ENCODE results near the gene PITPNB. TPM values are rescaled to one million over a fixed set of nuclear protein-coding genes. Genes with fewer than 3 reads are reported as not detected.

Gene PITPNB
- total and polyA plus RNA-seq, 4 donors: 50.7 to 162 (median 102) TPM

- ATAC-seq (ENCODE audit: low FRiP score): no peak
- 93 to 95% methylated on average over 7 of the region's 7 CpGs for WGBS, 2 donors
- H3K36me3 ChIP-seq (ENCODE audit: control insufficient read depth in 1 of 2, insufficient read depth in 2 of 2, low read length in 1 of 2): no peaks in the 10 kb centered on the region
- H3K4me1 ChIP-seq (ENCODE audit: control insufficient read depth in 1 of 2, insufficient read depth in 2 of 2, low read length in 2 of 2): peaks cover 0 to 4% of the 10 kb centered on the region in 2 donors
- no peaks in the 10 kb centered on the region for H3K9me3 ChIP-seq (ENCODE audit: control insufficient read depth, low read length)
- intact Hi-C loops (cut with DNase I): no loop called here
- H3K4me3 ChIP-seq (ENCODE audit: low read length in 2 of 2): no peak overlapping the region
- DNase-seq: peak in 1 of 2 donors; percentile 57
- H3K27ac ChIP-seq (ENCODE audit: low read depth in 1 of 2, low read length in 2 of 2): no peak overlapping the region
- H3K27me3 ChIP-seq (ENCODE audit: control insufficient read depth in 1 of 2, insufficient read depth in 2 of 2, low read length in 1 of 2): no peaks in the 10 kb centered on the region
Measured at GRCh38 chr22:27832606-27833005, 86.5 kb downstream of the PITPNB start.

DNA sequence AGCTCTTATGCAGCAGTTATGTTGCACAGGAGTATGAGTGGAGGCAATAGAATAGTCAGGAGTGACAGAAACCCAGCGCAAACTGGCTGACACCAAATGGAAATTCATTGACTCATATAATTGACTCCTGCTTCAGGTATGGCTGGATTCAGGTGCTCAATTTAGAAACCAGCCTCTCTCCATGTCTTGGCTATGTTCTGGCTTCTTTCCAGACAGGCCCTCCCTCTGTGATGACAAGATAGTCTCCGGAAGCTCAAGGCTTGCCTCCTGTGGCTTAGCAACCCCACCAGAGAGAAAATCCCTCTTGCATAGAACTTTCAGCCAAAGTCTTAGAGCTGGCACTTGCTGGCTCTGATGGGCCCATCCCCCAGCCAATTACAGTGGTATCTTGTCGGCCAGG, 89.4 kb downstream of the PITPNB start:
- H3K36me3 ChIP-seq (ENCODE audit: control insufficient read depth in 1 of 2, insufficient read depth in 2 of 2, low read length in 1 of 2): no peaks in the 10 kb centered on the region
- no peaks in the 10 kb centered on the region for H3K9me3 ChIP-seq (ENCODE audit: control insufficient read depth, low read length)
- H3K4me3 ChIP-seq (ENCODE audit: low read length in 2 of 2): no peak overlapping the region
- ATAC-seq (ENCODE audit: low FRiP score) (no peak), DNase-seq (peak in 1 of 2 donors; percentile 14)
- 90 to 91% methylated on average over 3 of the region's 3 CpGs for WGBS, 2 donors
- peaks cover 0 to 4% of the 10 kb centered on the region in 2 donors for H3K4me1 ChIP-seq (ENCODE audit: control insufficient read depth in 1 of 2, insufficient read depth in 2 of 2, low read length in 2 of 2)
- intact Hi-C loops (cut with DNase I): no loop called here
- H3K27ac ChIP-seq (ENCODE audit: low read depth in 1 of 2, low read length in 2 of 2): no peak overlapping the region
- no peaks in the 10 kb centered on the region for H3K27me3 ChIP-seq (ENCODE audit: control insufficient read depth in 1 of 2, insufficient read depth in 2 of 2, low read length in 1 of 2)

- ATAC-seq (ENCODE audit: low FRiP score): peak; percentile 73
- peak in 1 of 2 donors; percentile 61 for DNase-seq
- WGBS, 2 donors: 11 to 13% methylated on average over 23 of the region's 23 CpGs
Measured at GRCh38 chr22:27827604-27828587, 91.2 kb downstream of the PITPNB start.

DNA sequence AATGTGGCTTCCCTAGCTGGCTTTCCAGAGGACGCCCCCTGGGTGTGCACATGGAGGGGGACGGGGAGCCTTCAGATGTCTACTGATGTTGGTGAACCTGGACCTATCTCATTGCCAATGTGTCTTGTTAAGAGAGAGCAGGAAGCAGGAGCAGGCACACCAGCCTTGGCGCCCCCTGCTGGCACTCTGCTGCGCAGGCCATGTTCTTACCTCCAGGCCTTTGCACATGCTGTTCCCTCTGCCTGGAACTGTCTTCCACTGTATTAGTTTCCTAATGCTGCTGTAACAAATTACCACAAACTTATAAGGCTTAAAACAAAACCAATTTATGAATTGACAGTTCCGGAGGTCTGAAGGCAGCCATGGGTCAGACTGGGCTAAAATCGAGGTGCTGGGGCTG, 93.9 kb downstream of the PITPNB start:
- no peak for ATAC-seq (ENCODE audit: low FRiP score)
- Histone ChIP-seq H3K4me3 (ENCODE audit: low read length in 2 of 2) (no peak overlapping the region), H3K4me1 (ENCODE audit: control insufficient read depth in 1 of 2, insufficient read depth in 2 of 2, low read length in 2 of 2) (peaks cover 0 to 4% of the 10 kb centered on the region in 2 donors), H3K36me3 (ENCODE audit: control insufficient read depth in 1 of 2, insufficient read depth in 2 of 2, low read length in 1 of 2) (no peaks in the 10 kb centered on the region), H3K9me3 (ENCODE audit: control insufficient read depth, low read length) (no peaks in the 10 kb centered on the region), H3K27ac (ENCODE audit: low read depth in 1 of 2, low read length in 2 of 2) (no peak overlapping the region), H3K27me3 (ENCODE audit: control insufficient read depth in 1 of 2, insufficient read depth in 2 of 2, low read length in 1 of 2) (no peaks in the 10 kb centered on the region)
- DNase-seq: no peak
- intact Hi-C loops (cut with DNase I): no loop called here
- WGBS, 2 donors: 94% methylated on average over 6 of the region's 6 CpGs

More at GRCh38 chr22:27827604-27828587, 91.2 kb downstream of the PITPNB start:
- intact Hi-C loops (cut with DNase I): no loop called here
- H3K27ac ChIP-seq (ENCODE audit: low read depth in 1 of 2, low read length in 2 of 2): peak overlapping the region; percentile 80 to 96
- no peaks in the 10 kb centered on the region for H3K9me3 ChIP-seq (ENCODE audit: control insufficient read depth, low read length)
- no peaks in the 10 kb centered on the region for H3K27me3 ChIP-seq (ENCODE audit: control insufficient read depth in 1 of 2, insufficient read depth in 2 of 2, low read length in 1 of 2)
- no peak overlapping the region for H3K4me3 ChIP-seq (ENCODE audit: low read length in 2 of 2)
- H3K4me1 ChIP-seq (ENCODE audit: control insufficient read depth in 1 of 2, insufficient read depth in 2 of 2, low read length in 2 of 2): peaks cover 0 to 4% of the 10 kb centered on the region in 2 donors
- no peaks in the 10 kb centered on the region for H3K36me3 ChIP-seq (ENCODE audit: control insufficient read depth in 1 of 2, insufficient read depth in 2 of 2, low read length in 1 of 2)

DNA sequence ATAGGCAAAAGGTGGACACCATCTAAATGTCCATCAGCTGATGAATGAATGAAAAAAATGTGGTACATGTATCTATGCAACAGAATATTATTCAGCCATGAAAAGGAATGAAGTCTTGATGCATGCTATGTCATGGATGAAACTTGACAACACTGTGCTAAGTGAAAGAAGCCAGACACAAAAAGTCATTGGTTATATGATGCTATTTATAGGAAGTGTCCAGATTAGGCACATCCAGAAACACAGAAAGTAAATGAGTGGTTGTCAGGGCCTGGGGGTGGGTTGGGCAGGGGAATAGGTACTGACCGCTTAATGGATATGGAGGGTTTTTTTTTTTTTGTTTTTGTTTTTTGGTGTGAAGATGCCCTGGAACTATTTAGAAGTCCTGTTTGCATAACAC, 95.8 kb downstream of the PITPNB start:
- intact Hi-C loops (cut with DNase I): no loop called here
- ATAC-seq (ENCODE audit: low FRiP score) (no peak), DNase-seq (no peak)
- Histone ChIP-seq H3K27ac (ENCODE audit: low read depth in 1 of 2, low read length in 2 of 2) (no peak overlapping the region), H3K27me3 (ENCODE audit: control insufficient read depth in 1 of 2, insufficient read depth in 2 of 2, low read length in 1 of 2) (no peaks in the 10 kb centered on the region), H3K4me1 (ENCODE audit: control insufficient read depth in 1 of 2, insufficient read depth in 2 of 2, low read length in 2 of 2) (no peaks in the 10 kb centered on the region), H3K36me3 (ENCODE audit: control insufficient read depth in 1 of 2, insufficient read depth in 2 of 2, low read length in 1 of 2) (no peaks in the 10 kb centered on the region), H3K9me3 (ENCODE audit: control insufficient read depth, low read length) (no peaks in the 10 kb centered on the region), H3K4me3 (ENCODE audit: low read length in 2 of 2) (no peak overlapping the region)
- WGBS, 2 donors: 89 to 97% methylated on average over 1 of the region's 1 CpG

- no peaks in the 10 kb centered on the region for H3K4me1 ChIP-seq (ENCODE audit: control insufficient read depth in 1 of 2, insufficient read depth in 2 of 2, low read length in 2 of 2)
- ATAC-seq (ENCODE audit: low FRiP score) (no peak), DNase-seq (peak in 1 of 2 donors; percentile 30)
- H3K4me3 ChIP-seq (ENCODE audit: low read length in 2 of 2): no peak overlapping the region
- H3K27ac ChIP-seq (ENCODE audit: low read depth in 1 of 2, low read length in 2 of 2): no peak overlapping the region
- intact Hi-C loops (cut with DNase I): no loop called here
- 45 to 53% methylated on average over 22 of the region's 22 CpGs for WGBS, 2 donors
- no peaks in the 10 kb centered on the region for H3K27me3 ChIP-seq (ENCODE audit: control insufficient read depth in 1 of 2, insufficient read depth in 2 of 2, low read length in 1 of 2)
- no peaks in the 10 kb centered on the region for H3K36me3 ChIP-seq (ENCODE audit: control insufficient read depth in 1 of 2, insufficient read depth in 2 of 2, low read length in 1 of 2)
- no peaks in the 10 kb centered on the region for H3K9me3 ChIP-seq (ENCODE audit: control insufficient read depth, low read length)
Measured at GRCh38 chr22:27820896-27821866, 97.9 kb downstream of the PITPNB start.

GRCh38 chr22:27816552-27816951, 102.5 kb downstream of the PITPNB start:
- Histone ChIP-seq H3K27ac (ENCODE audit: low read depth in 1 of 2, low read length in 2 of 2) (no peak overlapping the region), H3K4me1 (ENCODE audit: control insufficient read depth in 1 of 2, insufficient read depth in 2 of 2, low read length in 2 of 2) (no peaks in the 10 kb centered on the region), H3K36me3 (ENCODE audit: control insufficient read depth in 1 of 2, insufficient read depth in 2 of 2, low read length in 1 of 2) (no peaks in the 10 kb centered on the region), H3K4me3 (ENCODE audit: low read length in 2 of 2) (no peak overlapping the region), H3K27me3 (ENCODE audit: control insufficient read depth in 1 of 2, insufficient read depth in 2 of 2, low read length in 1 of 2) (no peaks in the 10 kb centered on the region), H3K9me3 (ENCODE audit: control insufficient read depth, low read length) (no peaks in the 10 kb centered on the region)
- intact Hi-C loops (cut with DNase I): no loop called here
- ATAC-seq (ENCODE audit: low FRiP score) (no peak), DNase-seq (no peak)
- WGBS, 2 donors: 92 to 97% methylated on average over 3 of the region's 3 CpGs

GRCh38 chr22:27815826-27816530, 103.1 kb downstream of the PITPNB start:
- DNase-seq: no peak
- intact Hi-C loops (cut with DNase I): no loop called here
- no peak overlapping the region for H3K27ac ChIP-seq (ENCODE audit: low read depth in 1 of 2, low read length in 2 of 2)
- H3K9me3 ChIP-seq (ENCODE audit: control insufficient read depth, low read length): no peaks in the 10 kb centered on the region
- no peak overlapping the region for H3K4me3 ChIP-seq (ENCODE audit: low read length in 2 of 2)
- ATAC-seq (ENCODE audit: low FRiP score): no peak
- WGBS, 2 donors: 93 to 94% methylated on average over 4 of the region's 4 CpGs
- no peaks in the 10 kb centered on the region for H3K27me3 ChIP-seq (ENCODE audit: control insufficient read depth in 1 of 2, insufficient read depth in 2 of 2, low read length in 1 of 2)
- H3K4me1 ChIP-seq (ENCODE audit: control insufficient read depth in 1 of 2, insufficient read depth in 2 of 2, low read length in 2 of 2): no peaks in the 10 kb centered on the region
- H3K36me3 ChIP-seq (ENCODE audit: control insufficient read depth in 1 of 2, insufficient read depth in 2 of 2, low read length in 1 of 2): no peaks in the 10 kb centered on the region
